ENCODE data around the gene SLC36A1.

The SLC36A1 gene

GRCh38 chr5:151461312-151461711, 13.9 kb downstream of the SLC36A1 start:
- H3K4me2 ChIP-seq (ENCODE audit: low read length): no peak overlapping the region
- no peak for TF ChIP-seq CTCF (IDR thresholded peaks at IDR 0.05; ENCODE audit: low read depth, low read length, poor library complexity, severe bottlenecking)
- TF ChIP-seq EZH2phosphoT487 (IDR thresholded peaks at IDR 0.05; ENCODE audit: borderline replicate concordance, low read length): no peak
- H3K79me2 ChIP-seq (ENCODE audit: control insufficient read depth, low read length): no peaks in the 10 kb centered on the region

GRCh38 chr5:151463137-151464029, 16.0 kb downstream of the SLC36A1 start:
- Histone ChIP-seq H3K4me2 (ENCODE audit: low read length) (no peak overlapping the region), H3K9me2 (replicated peaks; ENCODE audit: control insufficient read depth, low read length) (no peaks in the 10 kb centered on the region), H3K27ac (ENCODE audit: low read depth, low read length) (no peak overlapping the region), H3K9me3 (ENCODE audit: control insufficient read depth, insufficient read depth, low read length) (no peaks in the 10 kb centered on the region), H3K79me2 (ENCODE audit: control insufficient read depth, low read length) (no peaks in the 10 kb centered on the region), H3K4me1 (ENCODE audit: control insufficient read depth, low read length) (no peaks in the 10 kb centered on the region), H3K36me3 (ENCODE audit: control insufficient read depth, low read length) (peaks cover 4% of the 10 kb centered on the region; the same call in 1 of the 2 replicates), H3K4me3 (ENCODE audit: low read length) (no peak overlapping the region), H3F3A (ENCODE audit: control insufficient read depth, insufficient read depth) (no peaks in the 10 kb centered on the region), H3K27me3 (ENCODE audit: control insufficient read depth, low read length) (no peaks in the 10 kb centered on the region), H4K20me1 (ENCODE audit: control insufficient read depth, insufficient read depth, low read depth, low read length) (no peaks in the 10 kb centered on the region)
- no peak for TF ChIP-seq EZH2phosphoT487 (IDR thresholded peaks at IDR 0.05; ENCODE audit: borderline replicate concordance, low read length)
- TF ChIP-seq CTCF (IDR thresholded peaks at IDR 0.05; ENCODE audit: low read depth, low read length, poor library complexity, severe bottlenecking): peak; percentile 47

More at GRCh38 chr5:151461312-151461711, 13.9 kb downstream of the SLC36A1 start:
- H3F3A ChIP-seq (ENCODE audit: control insufficient read depth, insufficient read depth): no peaks in the 10 kb centered on the region
- no peaks in the 10 kb centered on the region for H3K27me3 ChIP-seq (ENCODE audit: control insufficient read depth, low read length)
- no peaks in the 10 kb centered on the region for H3K9me2 ChIP-seq (replicated peaks; ENCODE audit: control insufficient read depth, low read length)
- H3K4me1 ChIP-seq (ENCODE audit: control insufficient read depth, low read length): no peaks in the 10 kb centered on the region
- no peak overlapping the region for H3K27ac ChIP-seq (ENCODE audit: low read depth, low read length)
- H3K36me3 ChIP-seq (ENCODE audit: control insufficient read depth, low read length): no peaks in the 10 kb centered on the region
- no peaks in the 10 kb centered on the region for H3K9me3 ChIP-seq (ENCODE audit: control insufficient read depth, insufficient read depth, low read length)
- no peak overlapping the region for H3K4me3 ChIP-seq (ENCODE audit: low read length)
- no peaks in the 10 kb centered on the region for H4K20me1 ChIP-seq (ENCODE audit: control insufficient read depth, insufficient read depth, low read depth, low read length)

GRCh38 chr5:151464101-151464500, 16.7 kb downstream of the SLC36A1 start:
- H3K4me3 ChIP-seq (ENCODE audit: low read length): no peak overlapping the region
- H3K9me2 ChIP-seq (replicated peaks; ENCODE audit: control insufficient read depth, low read length): no peaks in the 10 kb centered on the region
- no peak overlapping the region for H3K27ac ChIP-seq (ENCODE audit: low read depth, low read length)
- H3K4me1 ChIP-seq (ENCODE audit: control insufficient read depth, low read length): no peaks in the 10 kb centered on the region
- no peaks in the 10 kb centered on the region for H3K27me3 ChIP-seq (ENCODE audit: control insufficient read depth, low read length)
- H3K36me3 ChIP-seq (ENCODE audit: control insufficient read depth, low read length): peaks cover 4% of the 10 kb centered on the region; the same call in 1 of the 2 replicates
- H3K4me2 ChIP-seq (ENCODE audit: low read length): no peak overlapping the region
- H3K79me2 ChIP-seq (ENCODE audit: control insufficient read depth, low read length): no peaks in the 10 kb centered on the region
- no peak for TF ChIP-seq EZH2phosphoT487 (IDR thresholded peaks at IDR 0.05; ENCODE audit: borderline replicate concordance, low read length)
- no peak for TF ChIP-seq CTCF (IDR thresholded peaks at IDR 0.05; ENCODE audit: low read depth, low read length, poor library complexity, severe bottlenecking)
- no peaks in the 10 kb centered on the region for H3F3A ChIP-seq (ENCODE audit: control insufficient read depth, insufficient read depth)
- H4K20me1 ChIP-seq (ENCODE audit: control insufficient read depth, insufficient read depth, low read depth, low read length): no peaks in the 10 kb centered on the region
- H3K9me3 ChIP-seq (ENCODE audit: control insufficient read depth, insufficient read depth, low read length): no peaks in the 10 kb centered on the region
